Right ventricle myocardium superior (tissue), 1 donor: ENCODE data around the gene AURKA. TPM values are rescaled to one million over a fixed set of nuclear protein-coding genes. Genes with fewer than 3 reads are reported as not detected.
"Not testable (repeated sequence)": the region's sequence is repeated elsewhere in the genome, so short reads cannot be mapped to it uniquely, and the experiment has no call there.

Experiments used
- ATAC-seq: fragments of 200-7000 bp; cut with Tn5 transposase; one replicate; pipeline ENCODE4 v1.9.1; 2020; ENCODE audit warnings: mild to moderate bottlenecking; ENCODE audit not compliant: poor library complexity
- DNase-seq: peaks from one replicate; pipeline ENCODE4 v3.0.0-alpha.2; 2020
- intact Hi-C: fragments of 100-400 bp; cut with DNase I; formaldehyde crosslinking; loops from one replicate; pipeline ENCODE4 v1.11.2; 2022
- total RNA-seq: library from RNA; stranded (reverse); fragmentation: NEBNext Ultra II Directional; extraction: Animal tissue kit (Norgen Biotek cat#: 25700); gene quantifications from one replicate; pipeline ENCODE4 v1.2.1, GENCODE V29; 2021
- donor health status: DM: no; HTN: yes; CAD: no; lungs with severe emphysema.

Gene AURKA
- total RNA-seq, 1 donor from 2014 or later: 6.0 TPM

DNA sequence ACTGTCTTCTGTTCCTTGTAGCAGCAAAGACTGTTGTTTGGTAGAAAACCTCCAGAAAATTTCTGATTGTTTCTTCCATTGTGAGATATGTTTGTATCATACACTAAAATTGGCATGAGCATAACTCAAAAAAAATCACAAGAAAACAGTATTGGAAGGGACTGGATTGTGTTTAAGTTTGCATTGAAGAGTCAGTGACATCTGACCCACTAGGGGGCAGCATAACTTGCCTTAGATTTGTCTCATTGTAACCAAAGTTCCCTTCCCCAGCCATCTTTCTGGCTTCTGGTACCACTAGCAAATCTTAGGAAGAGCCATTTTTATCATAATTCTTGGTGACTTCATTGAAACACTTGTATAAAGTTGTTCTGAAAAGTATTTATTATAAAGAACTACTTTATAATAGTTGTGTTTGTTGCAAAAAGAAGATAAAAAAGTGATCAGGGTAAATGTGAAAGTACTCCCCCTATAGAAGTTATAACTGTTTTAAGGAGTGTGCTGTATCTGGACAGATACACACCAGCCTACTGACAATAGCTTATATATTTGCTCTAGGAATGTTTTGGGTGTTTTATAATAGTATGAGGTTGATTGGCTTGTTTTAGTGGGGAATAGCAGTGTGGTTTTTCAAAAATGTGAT lies 8.1 kb upstream of the AURKA start:
- intact Hi-C loops: no loop called here
- ATAC-seq: peak; percentile 68
- no peak for DNase-seq

DNA sequence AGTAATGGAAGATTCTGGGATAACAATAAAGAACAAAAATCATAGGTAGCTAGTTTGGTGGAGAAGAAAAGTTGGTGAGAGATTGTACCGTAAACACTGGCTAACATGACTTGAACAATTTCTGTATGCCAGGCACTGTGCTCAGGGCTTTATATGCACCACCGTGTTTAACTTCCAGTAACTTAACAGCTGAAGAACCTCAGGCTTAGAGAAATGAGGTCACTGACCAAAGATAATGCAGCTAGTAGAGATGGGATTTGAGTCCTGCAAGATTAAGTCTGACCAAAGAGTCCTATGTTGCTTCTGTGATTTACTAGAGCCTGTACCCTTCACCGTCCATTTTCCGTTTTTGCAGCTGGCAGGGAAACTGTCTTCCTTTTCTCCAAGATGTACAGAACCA lies 3.2 kb upstream of the AURKA start:
- intact Hi-C loops: no loop called here
- no peak for DNase-seq

DNA sequence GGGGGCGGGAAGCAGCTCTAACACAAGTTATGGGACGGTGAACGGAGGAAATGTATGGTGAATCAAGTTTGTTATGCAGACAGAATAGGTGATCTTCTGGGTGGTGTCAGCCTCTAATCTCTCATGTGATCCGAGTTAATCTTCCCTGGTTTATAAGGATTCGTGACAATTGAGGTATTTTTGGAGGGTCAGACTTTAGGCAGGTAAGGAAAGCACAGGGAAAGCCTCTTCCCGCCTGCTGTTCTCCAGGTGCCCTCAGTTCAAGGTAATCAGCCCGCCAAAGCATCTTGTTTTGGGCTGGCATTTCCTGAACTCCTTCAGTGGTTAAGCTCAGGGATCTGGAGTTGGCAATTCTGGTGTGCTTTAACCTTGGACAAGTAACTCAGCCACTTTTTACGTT lies 1.6 kb upstream of the AURKA start:
- no peak for ATAC-seq
- intact Hi-C loops: no loop called here
- DNase-seq: no peak

More for the DNA sequence above, 3.2 kb upstream of the AURKA start:
- no peak for ATAC-seq

DNA sequence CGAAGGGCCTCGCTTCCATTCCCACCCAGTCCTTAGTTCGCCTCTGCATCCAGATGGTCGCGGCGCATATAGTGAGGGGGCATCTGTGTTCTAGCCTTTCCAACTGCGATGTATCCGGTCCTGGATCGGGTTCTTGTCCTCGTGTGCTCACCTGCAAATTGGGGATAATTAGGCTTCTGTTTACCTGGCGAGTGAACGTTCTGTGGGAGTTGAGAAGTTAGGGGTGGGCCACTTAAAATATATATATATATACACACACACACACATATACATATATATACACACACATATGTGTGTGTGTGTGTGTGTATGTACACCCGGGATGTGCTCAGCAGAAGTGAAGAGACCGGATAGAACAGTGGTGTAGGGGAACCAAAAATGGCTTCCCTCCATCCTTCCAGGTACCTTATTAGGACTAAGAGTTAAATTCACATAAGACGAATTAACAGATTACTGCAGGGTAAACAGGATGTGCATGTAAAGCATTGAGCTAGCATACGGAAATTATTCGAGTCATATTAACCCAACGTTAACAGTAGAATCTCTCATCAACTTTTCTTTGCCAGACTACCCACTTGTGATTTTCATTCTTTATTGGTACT lies 967 bp upstream of the AURKA start:
- ATAC-seq (no peak), DNase-seq (no peak)
- intact Hi-C loops: loop anchor here (1.0 kb wide), 1 partner anchor 75 kb away; the partner anchor contains the start of gene RTF2

DNA sequence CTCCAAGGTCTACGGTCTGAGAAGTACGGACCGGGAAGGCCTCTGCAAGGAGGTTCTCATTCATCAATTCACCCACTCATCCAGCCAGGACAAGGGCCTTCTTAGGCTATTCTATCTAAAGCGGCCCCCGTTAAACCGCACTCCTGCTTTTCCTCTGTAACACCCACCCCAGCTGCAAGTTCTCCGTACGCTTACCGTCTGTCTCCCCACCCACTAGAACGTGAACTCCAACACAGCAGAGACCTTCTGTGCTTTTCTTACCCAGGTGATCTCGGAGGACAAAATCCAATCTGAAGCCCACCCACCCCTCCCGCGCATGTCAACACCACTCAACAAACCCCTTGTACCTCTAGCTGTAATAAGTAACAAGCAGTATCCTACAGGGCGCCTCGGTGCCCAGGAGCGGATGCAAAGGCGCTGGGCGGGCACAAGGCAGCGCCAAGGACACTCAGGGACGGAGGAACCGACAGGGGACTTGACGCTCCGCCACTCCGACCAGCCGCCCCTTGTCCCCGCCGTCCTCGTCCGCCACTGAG lies 351 bp downstream of the AURKA start:
- intact Hi-C loops: loop anchor here (1.0 kb wide), 1 partner anchor 77 kb away; the partner anchor contains the start of gene RTF2
- peak; percentile 38 for ATAC-seq

DNA sequence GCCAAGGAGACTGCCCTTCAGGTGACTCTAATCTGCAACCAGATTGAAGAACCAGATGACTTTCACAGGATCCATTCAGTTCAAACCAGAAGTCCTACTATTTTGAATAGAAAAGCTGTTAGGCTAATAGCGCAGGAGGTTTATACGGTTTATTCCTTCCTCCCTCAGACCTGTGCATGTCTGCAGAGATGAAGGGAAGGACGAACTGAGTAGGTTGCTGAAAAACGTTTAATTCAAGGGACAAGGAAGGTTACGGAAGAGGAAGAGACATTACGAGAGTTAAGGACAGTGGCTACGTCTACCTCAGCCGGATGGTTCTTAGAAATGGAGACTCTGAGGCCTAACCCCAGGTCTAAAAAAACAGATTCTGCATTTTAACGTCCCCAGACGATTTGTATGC lies 978 bp downstream of the AURKA start:
- no peak for ATAC-seq
- DNase-seq: no peak
- intact Hi-C loops: no loop called here

More for the DNA sequence above, 351 bp downstream of the AURKA start:
- DNase-seq: no peak

DNA sequence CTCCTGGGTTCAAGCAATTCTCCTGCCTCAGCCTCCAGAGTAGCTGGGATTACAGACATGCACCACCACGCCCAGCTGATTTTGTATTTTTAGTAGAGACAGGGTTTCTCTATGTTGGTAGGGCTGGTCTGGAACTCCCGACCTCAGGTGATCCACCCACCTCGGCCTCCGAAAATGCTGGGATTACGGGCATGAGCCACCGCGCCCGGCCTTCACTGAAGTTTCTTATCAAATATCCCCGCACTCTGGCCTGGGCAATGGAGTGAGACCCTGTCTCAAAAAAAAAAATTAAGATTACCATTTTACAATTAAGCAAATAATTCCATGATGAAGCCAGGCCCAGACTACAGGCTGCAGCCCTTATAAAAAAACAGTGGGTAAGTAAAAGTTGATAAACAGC lies 1.6 kb downstream of the AURKA start:
- ATAC-seq, intact Hi-C loops, DNase-seq: not testable (repeated sequence)

DNA sequence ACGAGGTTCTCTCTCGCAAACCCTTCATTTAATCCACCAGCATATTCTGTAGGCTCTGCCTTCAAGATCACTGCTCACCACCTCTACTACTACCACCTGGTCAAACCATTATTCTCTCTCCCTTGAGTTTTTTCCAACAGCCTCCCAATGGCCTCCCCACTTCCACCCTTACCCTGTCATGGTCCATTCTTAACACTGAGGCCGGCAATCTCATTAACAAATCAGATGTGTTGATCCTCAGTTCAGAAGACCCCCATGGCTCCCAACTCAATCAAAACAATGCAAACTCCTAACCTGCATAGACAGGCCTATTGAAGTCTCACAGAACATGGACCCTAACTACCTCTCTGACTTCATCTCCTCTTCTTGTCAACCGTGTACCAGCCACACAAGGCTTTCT lies 2.2 kb downstream of the AURKA start:
- no peak for DNase-seq
- no peak for ATAC-seq

DNA sequence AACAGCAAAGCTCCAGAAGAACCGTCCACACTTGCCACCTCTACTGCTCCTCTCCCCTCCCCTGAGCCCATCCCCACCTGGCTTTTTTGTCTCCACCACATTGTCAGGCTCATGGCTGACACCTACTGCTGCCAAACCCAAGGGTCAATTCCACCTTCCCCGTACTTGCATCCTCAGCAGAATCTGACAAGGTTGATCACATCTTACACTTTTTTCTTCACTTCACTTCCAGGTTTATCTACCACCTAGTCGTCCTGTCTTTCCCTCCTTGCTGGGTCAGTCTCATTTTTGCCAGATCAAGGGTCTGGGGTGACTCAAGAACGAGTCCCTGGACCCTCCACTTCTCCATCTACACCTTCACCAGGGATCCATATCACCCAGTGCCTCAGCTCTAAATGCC lies 3.1 kb downstream of the AURKA start:
- intact Hi-C loops: no loop called here
- no peak for ATAC-seq
- no peak for DNase-seq

More for the DNA sequence above, 2.2 kb downstream of the AURKA start:
- intact Hi-C loops: no loop called here

DNA sequence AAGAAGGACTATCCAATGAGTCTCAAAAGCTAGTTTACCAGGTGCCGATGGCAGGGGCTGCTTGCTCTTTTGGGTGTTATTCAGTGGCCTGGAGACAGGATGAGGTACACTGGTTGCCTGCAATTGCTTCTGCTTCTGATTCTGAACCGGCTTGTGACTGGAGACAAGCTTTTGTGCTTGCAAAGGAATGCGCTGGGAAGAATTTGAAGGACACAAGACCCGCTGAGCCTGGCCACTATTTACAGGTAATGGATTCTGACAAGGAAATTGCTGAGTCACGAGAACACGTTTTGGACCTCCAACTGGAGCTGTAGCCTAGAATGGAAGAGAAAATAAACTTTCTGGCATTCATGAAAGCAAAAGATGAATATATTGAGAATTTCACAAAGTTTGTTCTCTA lies 5.8 kb downstream of the AURKA start:
- no peak for ATAC-seq
- intact Hi-C loops: no loop called here
- DNase-seq: no peak

DNA sequence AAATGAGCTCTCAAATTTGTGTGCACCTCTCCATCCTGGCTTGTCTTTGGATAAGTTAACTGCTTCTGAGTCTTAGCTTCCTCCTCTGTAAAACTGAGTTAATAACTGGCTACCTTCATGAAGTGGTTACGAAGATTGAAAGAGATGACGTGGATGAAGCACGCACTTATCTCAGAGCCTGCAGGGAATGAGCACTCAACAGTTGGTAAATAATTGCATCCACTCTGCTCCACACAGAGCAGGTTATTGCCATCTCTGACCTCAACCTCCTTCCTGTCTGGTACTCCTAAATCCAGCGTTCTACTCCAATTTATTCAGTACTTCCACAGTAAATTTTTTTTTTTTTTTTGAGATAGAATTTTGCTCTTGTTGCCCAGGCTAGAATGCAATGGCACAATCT lies 6.9 kb downstream of the AURKA start:
- ATAC-seq: no peak
- no peak for DNase-seq
- intact Hi-C loops: no loop called here

DNA sequence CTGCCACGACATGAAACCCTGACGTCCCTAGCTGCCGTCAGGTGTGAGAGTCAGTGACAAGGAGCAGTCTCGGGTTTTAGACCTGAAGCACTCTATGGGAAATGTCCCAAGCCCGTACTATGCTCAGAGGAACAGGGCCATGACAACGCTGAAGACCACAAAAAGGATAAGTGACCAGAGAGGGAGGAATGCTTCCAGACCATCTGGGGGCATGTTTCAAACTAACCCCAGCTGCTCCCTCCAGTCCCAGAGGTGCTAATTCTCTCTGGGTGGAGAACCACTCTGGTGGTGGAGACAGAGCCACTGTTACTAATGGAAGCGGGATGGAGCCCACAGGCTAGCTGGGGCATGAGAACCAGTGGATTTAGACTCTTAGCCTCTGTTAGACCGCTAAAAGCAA lies 8.7 kb downstream of the AURKA start:
- no peak for DNase-seq
- intact Hi-C loops: no loop called here
- ATAC-seq: no peak

DNA sequence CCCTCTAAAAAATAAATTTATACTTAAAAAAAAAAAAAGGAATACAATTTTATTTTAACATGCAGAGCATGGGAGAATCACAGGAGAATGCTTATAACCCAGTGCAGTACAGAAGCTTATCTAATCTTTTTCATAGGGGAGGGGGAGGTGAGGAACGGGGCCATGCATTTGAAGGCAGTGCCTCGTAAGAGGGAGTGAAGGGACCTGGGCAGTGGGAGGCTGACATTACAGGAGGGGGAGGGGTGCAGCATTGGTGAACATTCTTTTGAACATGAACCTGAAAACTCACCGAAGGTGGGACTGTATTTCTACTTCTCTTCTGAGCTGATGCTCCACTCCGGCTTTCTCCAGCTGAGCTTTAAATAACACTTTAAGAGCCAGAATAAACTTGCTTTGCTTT lies 9.3 kb downstream of the AURKA start:
- intact Hi-C loops: no loop called here
- DNase-seq (no peak), ATAC-seq (no peak)

DNA sequence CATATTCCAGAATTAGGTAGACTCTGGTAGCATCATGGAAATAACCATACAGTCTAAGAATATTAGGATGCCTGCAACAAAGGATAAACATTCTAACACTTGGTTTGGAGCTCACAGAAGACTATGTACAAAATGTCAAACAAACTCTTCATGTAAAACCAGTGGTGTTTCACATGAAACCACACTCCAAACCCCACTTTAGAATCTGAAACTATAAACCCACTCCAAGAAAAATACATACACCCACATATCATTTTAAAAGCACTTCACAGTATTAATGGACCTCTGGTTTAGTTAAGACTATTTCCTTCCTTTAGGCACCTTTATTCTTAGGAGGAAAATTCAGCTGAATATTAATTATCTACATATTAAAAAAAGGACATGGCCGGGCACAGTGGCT lies 10.5 kb downstream of the AURKA start:
- ATAC-seq (no peak), DNase-seq (no peak)
- intact Hi-C loops: no loop called here

DNA sequence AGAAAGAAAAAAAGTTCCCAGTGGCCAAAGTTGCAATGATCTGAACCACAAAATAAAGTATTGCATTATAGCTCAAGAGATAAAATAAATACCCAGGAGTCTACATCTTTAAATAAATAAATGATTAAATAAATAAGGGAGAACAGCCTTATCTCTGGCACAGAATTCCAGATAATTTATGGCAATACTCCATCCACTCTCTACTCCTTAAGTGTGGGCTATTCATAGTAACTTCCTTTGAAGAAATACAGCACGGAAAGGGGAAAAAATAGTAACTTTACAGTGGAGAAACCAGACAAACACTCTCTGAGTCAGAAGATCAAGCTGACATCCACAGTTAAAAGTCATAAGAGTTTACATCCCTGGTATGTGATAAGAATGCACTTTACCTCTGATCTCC lies 11.6 kb downstream of the AURKA start:
- intact Hi-C loops: no loop called here
- no peak for ATAC-seq

DNA sequence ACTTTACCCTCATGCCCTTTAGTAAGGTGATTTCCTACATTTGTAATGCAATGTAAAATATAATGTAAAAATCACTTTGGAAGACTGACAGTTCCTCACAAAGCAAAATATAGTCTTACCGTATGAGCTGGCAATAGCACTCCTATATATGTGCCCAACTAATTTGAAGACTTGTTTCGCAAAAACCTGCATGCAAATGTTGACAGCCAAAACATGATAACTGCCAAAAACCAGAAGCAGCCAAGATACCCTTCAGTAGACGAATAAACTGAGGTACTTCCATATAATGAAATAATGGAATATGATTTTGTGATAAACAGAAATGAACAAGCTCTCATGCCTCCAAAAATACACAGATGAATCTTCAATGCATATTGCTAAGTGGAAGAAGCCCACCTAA lies 13.6 kb downstream of the AURKA start:
- no peak for ATAC-seq
- no peak for DNase-seq
- intact Hi-C loops: no loop called here

More for the DNA sequence above, 11.6 kb downstream of the AURKA start:
- DNase-seq: no peak

DNA sequence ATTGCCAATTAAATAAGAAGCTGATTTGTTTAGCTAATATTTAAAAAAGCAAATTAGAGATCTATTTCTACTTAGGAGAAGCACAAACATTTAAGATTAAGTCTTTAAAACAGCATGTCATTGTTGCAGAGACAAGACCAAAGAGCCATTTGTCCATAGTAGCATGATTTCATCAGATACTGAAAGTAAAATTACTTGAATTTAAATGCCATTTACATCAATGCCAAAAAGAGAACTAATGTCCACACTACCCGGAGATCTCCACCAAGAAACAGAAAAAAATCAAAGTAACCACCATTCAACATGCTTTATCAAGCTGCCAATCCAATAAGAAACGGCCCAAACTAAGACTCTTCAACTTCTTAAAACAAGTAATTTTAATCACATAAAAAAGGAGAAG lies 15.7 kb downstream of the AURKA start:
- no peak for ATAC-seq
- no peak for DNase-seq
- intact Hi-C loops: no loop called here

DNA sequence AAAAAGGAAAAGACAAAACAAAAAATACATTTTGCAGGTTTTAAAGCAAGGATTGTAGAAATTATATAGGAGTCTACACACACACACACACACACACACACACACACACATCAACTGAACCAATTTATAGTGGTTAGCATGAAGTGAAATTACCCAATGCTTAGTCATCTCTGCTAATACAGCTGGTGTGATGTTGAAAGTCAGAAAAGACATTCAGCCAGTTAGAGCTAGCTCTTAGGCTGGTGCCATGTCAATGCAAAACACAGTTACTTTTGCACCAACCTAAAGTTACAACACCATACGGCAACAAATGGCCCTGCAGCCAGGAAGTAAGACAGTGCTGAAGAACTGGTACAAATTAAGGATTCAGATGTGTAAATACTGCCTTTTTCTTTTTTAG lies 18.1 kb downstream of the AURKA start:
- ATAC-seq (no peak), DNase-seq (no peak)
- intact Hi-C loops: no loop called here

DNA sequence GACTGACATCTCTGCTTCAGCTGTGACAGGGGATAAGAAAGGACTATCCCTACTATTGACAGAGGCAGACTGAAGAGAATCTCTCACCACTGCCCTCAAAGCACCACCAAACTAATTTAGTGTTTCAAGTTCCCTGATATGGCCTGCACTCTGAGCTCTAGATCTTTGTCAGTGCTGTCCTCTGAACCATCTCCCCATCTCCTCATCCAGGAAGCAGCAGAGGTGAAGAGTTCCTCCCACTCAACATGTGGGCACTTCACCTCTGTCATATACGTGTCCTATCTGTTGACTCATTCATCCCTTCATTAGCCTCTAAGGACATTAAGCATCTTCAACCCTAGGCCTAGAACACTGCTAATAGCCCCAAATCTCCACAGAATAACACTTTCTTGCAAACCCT lies 19.2 kb downstream of the AURKA start:
- DNase-seq: no peak
- no peak for ATAC-seq
- intact Hi-C loops: no loop called here

DNA sequence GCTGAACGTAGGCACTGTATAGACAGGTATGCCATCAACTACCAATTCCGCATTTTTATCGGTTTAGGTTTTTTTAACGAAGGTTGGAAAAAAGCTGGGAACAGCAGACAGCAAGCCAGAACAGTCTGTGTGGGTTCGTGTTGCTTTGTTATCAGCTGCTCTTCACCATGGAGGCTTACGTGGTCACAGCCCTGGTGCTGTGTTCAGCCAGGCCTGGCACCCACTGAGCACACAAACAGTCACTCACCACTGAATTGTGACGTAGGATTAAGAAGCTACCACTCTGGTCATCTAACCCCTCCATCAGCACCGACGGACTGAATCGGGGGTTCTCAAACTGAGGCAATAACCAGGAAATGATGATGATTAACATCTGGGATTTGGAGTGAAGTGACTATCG lies 20.0 kb downstream of the AURKA start:
- no peak for DNase-seq
- ATAC-seq: peak; percentile 72
- intact Hi-C loops: no loop called here
